Activated CD8-positive, alpha-beta memory T cell treated with anti-CD3 and anti-CD28 coated beads for 1 hour (primary cell): Measurements from ENCODE around the gene SLC26A1.

Source experiments
- DNase-seq, 2 donors: peaks; one replicate each; pipeline ENCODE4 v3.0.0-alpha.2; 2020; ENCODE audit warnings: low read depth in 1 of 2; ENCODE audit errors: extremely low read depth in 1 of 2

Gene SLC26A1

GRCh38 chr4:956531-957230 lies 36.5 kb downstream of the SLC26A1 start:
- DNase-seq, result no peak

- DNase-seq, result no peak
Observed at GRCh38 chr4:955931-956381, 37.2 kb downstream of the SLC26A1 start.

- no peak for DNase-seq
Observed at GRCh38 chr4:955161-955921, 37.9 kb downstream of the SLC26A1 start.

DNA sequence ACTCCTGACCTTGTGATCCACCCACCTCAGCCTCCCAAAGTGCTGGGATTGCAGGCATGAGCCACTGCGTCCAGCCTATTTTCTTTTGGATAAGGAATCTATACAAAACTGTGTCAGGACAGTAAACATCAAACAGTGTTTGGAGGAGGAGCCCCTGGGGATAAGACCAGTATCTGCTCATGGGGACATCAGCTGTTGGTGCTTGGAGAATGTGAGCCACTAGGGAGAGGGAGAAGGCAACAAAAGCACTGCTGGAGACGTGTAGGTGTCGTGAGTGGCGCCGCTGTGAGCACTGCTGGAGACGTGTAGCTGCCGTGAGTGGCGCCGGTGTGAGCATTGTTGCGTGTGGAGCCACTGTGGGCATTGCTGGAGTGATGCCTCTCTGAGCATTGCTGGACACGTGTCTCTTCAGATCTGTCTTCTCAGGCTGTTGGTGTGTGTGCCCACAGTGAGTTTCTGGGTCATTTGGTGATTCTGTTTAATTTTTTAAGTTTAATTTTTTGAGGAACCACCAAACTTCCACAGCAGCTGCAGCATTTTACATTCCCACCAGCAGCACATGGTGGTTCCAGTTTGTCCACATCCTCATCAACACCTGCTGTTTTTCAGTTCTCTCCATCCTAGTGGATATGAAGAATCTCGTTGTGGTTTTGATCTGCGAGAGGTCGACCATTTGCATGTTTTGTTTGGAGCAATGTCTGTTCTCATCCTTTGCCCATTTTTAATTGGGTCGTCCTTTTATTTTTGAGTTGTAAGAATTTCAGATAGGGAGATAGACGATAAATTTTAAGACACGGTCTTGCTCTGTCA lies 38.8 kb downstream of the SLC26A1 start:
- DNase-seq, result no peak

DNA sequence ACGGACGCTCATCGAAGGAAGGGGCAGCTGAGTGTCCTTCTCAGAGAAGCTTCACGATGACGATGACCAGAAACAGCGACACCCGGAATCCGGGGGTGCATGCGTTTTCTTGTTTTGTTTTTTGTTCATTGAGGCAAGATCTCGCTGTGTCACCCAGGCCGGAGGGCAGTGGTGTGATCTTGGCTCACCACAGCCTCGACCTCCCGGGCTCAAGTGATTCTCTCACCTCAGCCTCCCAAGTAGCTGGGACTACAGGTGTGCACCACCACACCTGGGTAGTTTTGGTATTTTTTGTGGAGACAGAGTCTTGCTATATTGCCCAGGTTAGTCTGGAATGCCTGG lies 39.7 kb downstream of the SLC26A1 start:
- no peak for DNase-seq

GRCh38 chr4:952881-953573 lies 40.2 kb downstream of the SLC26A1 start:
- DNase-seq, result no peak

DNA sequence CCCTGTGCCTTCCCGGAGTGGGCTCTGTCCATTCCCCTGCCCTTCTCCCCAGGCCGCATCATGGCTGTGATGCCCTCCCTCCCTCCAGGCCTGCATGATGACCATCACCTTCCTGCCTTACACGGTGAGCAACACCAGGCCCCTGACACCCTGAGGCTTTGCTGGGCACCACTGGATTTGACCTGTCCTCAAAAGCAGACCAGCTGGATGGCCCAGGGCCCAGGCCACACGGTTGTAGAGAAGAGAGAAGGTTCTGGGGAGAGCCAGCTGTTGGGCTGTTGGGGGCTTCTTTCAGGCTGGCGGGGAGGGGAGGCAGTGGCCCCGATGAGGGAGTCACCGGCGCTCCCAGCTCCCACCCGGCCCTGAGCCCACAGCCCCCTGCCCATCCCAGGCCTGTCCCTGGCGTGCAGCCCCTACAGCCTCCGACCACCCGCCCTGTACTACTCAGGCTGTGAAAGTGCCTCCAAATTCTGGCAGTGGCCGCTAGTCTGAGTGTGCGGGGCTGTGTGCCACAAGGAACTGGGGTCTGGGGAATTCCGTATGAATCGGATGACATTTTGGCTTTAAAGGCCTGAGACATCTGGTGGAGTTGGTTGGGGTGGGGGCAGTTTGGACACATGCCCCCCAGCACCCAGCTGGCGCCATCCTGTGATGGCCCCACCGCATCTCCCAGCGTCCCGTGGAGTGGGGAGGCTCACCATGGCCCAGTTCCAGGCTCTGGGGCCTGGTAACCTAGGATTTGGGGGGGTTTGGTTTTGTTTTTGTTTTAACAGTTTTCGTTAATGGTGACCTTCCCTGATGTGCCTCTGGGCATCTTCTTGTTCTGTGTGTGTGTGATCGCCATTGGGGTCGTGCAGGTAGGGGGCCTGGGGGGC lies 41.4 kb downstream of the SLC26A1 start:
- no peak for DNase-seq

DNA sequence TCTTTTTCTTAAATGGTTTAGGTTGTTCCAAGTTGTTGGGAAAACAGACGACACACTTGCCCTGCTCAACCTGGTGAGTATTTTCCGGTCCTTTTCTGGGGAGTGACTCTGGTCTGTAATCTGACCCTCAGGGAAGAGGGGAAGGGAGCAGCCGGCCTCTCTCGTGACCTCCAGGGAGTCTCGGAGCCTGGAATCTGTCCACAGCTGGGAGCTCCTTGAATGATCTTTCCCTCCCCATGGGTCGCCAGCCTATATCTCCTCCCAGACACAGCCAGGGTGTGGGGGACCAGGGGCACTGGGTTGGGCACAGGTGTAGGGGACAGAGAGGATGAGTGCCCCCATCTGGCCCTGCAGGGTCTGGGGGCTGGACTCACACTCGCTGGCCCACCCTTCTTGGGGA lies 42.0 kb downstream of the SLC26A1 start:
- DNase-seq, result no peak

GRCh38 chr4:950136-951020 lies 42.8 kb downstream of the SLC26A1 start:
- DNase-seq, result no peak

- no peak for DNase-seq
Observed at GRCh38 chr4:949656-950055, 43.5 kb downstream of the SLC26A1 start.

DNA sequence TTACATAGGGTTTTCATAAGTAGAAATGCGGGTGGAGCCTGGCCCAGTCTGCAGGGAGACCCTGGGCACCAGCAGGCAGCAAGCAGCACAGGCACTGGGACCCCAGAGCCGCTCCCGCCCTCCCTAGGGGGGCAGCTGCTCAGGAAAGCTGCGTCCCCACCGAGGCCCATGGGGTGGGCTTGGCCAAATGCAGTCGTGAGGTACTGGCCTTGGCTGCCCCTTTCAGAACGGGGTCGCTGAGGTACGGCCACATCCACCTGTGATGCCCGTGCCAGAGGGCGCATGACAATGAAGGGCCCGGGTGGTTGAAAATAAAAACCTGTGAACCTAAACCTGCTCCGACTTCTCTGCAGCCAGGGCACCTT lies 44.3 kb downstream of the SLC26A1 start:
- DNase-seq, result no peak

DNA sequence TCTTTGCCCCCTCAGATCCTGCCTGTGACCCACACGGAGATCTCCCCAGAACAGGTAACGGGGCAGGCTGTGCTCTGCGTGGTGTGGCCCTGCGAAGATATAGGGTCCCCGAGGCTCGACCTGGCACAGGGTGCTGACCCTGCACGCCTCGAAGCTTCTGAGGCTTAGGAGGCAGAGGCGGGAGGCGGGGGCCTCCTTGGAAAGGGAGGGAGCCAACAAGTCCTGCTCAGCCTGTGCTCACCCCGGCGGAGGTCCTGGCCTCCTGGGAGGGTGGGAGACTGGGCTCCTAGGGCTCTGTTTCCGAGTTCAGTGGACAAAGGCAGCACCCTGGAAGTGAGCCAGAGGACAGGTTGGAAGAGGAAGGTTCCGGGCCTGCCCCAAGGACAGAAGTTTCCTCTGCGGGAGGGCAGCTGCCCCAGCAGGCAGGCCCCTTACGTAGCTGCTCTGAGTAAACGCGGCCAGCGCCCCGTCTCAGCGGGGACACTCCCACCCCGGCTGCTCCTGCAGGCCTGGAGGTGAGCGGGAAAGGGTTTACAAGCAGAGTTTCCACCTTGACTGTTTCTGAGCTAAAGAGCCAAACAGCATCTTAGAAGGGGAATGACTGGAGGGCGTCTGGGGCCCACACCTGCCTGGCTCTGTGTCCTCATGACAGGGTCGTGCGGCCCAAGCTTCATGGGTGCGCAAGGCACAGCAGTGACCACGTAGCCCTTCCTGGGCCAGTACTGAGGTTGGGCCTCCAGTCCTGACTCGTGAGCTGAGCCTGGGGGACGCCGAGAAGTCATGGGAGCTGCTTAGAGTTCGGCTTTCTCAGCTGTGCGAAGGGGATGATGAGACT lies 44.9 kb downstream of the SLC26A1 start:
- no peak for DNase-seq

DNA sequence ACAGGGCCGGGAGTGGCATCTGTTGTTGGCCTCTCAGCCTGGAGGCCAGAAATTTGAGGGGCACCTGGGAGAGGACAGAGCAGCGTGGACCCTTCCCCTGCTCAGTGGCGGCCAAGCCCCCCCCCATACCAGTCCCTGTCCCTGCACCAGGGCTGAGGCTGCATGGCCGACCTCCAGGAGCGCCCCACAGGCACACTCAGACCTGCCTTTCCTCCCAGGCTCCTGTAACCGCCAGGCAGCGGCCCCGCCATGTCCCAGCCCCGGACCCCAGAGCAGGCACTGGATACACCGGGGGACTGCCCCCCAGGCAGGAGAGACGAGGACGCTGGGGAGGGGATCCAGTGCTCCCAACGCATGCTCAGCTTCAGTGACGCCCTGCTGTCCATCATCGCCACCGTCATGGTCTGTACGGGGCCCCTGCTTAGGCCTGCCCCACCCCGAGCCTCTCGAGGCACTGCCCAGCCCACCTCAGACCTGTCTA lies 45.7 kb downstream of the SLC26A1 start:
- DNase-seq, result no peak

DNA sequence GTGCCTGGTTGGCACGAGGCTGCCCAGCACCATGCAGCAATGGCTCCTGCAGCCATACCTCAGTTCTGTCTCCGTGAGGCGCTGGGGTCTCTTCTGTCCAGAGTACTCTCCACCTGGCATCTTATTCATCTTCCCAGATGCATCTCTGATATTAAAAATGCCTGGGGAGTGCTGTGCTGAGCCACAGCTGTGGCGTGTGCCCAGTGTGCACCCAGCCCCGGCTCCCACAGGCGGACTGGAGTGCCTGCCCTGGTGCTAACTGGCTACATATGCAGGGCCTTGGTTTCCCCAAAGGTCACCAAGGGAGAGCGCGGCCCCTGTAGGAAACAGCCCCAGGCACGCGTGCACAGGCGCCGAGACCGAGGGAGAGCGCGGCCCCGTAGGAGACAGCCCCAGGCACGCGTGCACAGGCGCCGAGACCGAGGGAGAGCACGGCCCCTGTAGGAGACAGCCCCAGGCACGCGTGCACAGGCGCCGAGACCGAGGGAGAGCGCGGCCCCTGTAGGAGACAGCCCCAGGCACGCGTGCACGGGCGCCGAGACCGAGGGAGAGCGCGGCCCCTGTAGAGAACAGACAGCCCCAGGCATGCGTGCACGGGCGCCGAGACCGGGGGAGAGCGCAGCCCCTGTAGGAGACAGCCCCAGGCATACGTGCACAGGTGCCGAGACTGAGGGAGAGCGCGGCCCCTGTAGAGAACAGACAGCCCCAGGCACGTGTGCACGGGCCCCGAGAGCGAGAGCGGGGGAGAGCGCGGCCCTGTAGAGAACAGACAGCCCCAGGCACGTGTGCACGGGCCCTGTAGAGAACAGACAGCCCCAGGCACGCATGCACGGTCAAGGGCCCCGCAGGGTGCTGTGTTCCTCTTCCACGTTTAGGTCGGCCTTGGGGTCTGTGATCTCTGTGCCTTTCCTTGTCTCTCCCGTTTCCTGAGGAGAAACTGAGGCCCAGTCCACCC lies 46.4 kb downstream of the SLC26A1 start:
- DNase-seq, result no peak

- no peak for DNase-seq
Observed at GRCh38 chr4:946103-946450, 47.1 kb downstream of the SLC26A1 start.

- DNase-seq, result no peak
Observed at GRCh38 chr4:945274-946102, 47.7 kb downstream of the SLC26A1 start.
